GM23248 (cell line): ENCODE measurements around the gene GNPDA1.

Source experiments
- EZH2 ChIP-seq: fragments of 200-600 bp; sonication (generic); IDR thresholded peaks from 2 replicates; pipeline ENCODE4 v1.6.1; 2018; ENCODE audit warnings: antibody characterized with exemption, mild to moderate bottlenecking; ENCODE audit not compliant: insufficient read depth, poor library complexity, severe bottlenecking
- EZH2phosphoT487 ChIP-seq: fragments of 200-600 bp; sonication (generic); IDR thresholded peaks from 2 replicates; pipeline ENCODE4 v1.6.1; 2018; ENCODE audit warnings: antibody characterized with exemption, moderate library complexity, mild to moderate bottlenecking, low read depth; ENCODE audit not compliant: insufficient read depth

DNA sequence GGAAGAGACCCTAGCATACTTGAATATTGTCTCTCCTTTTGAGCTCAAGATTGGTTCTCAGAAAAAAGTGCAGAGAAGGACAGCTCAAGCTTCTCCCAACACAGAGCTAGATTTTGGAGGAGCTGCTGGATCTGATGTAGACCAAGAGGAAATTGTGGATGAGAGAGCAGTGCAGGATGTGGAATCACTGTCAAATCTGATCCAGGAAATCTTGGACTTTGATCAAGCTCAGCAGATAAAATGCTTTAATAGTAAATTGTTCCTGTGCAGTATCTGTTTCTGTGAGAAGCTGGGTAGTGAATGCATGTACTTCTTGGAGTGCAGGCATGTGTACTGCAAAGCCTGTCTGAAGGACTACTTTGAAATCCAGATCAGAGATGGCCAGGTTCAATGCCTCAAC is 34.4 kb downstream of the GNPDA1 start:
- no peak for TF ChIP-seq EZH2
- TF ChIP-seq EZH2phosphoT487: no peak
